Hindlimb muscle (tissue), 1 donor: ENCODE results near the gene NELL2. TPM values are rescaled to one million over a fixed set of nuclear protein-coding genes. Genes with fewer than 3 reads are reported as not detected.
A peak's percentile ranks its signal among the peaks of the same experiment; 100 is the strongest.
"Not testable (repeated sequence)": the region's sequence is repeated elsewhere in the genome, so short reads cannot be mapped to it uniquely, and the experiment has no call there.

Experiments
- DNase-seq: peaks from one replicate; pipeline ENCODE4 v3.0.0-alpha.2; 2013
- polyA plus RNA-seq: library from polyadenylated mRNA; unstranded; fragments of 120-200 nt; gene quantifications from one replicate; pipeline ENCODE4 v1.2.1, GENCODE V29; 2013; ENCODE audit not compliant: insufficient read length

NELL2 gene
- 0.25 TPM for polyA plus RNA-seq

DNA sequence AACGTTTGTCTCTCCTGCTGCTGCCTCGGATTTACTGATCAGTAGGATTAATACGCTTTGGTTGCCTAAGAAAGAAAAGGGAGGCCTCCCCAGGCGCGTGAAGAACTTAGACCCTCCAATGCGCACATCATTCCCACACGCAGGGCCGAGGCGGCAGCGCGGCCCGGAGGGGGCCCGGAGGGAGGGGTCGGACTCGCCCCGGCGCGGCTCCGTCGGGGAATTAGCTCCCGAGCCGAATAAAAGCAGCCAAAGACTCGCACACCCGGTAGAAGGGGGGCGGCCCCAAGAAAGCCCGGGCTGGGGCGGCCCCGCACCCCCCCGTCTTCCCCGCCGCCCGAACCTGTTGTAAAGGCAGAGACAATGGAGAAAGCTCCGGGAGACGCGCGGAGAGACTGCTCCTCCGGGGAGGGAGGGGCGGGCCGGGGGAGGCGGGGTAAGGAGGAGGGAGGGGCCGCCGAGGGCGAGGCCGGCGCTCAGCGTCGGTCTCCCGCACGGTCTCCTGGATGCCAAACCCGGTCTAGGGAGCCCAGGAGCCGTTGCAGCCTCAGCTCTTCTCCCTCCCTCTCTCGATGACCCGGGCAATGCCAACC, at the start of gene NELL2:
Gene NELL2, minus strand, starts transcription at position 362 of the 590 bp plus-strand sequence. CDS start 446 bp downstream, outside the sequence.
- no peak for DNase-seq

DNA sequence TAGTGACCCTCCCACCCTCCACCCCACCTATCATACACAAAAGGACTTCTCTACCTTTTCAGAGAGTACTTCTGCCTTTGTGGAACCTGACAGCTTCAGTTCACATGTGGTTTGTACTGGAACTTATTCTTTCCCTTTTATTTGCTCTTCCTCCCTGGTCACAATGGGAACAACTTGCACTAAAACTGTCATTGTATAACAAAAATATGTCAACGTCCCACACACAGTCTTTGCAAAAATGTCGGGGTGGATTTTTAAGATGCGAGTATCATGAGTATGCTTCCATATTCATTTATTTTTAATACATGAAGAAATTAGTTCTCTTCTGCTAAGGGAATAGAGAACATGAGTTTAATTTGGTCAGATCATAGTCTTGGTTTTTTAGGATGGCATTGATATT, 45.6 kb upstream of the NELL2 start:
- DNase-seq: no peak

DNA sequence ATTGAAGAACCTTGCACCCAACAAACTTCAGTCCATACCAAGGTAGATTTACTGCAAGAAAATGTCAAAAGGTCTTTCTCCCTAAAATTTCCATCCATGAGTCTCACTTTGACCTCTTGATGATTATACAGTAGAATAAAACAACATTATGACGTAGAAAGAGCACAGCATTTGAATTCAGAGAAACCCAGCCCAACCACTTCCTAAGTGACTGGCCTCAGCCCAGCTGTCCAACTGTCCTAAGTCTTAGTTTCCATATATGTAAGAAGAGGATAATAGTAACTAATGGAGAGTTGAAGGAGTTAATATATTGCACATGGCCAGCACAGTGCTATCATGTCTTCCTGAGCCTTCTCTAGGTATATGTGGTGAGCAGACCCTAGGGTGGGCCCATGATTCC, 41.0 kb upstream of the NELL2 start:
- DNase-seq: no peak

DNA sequence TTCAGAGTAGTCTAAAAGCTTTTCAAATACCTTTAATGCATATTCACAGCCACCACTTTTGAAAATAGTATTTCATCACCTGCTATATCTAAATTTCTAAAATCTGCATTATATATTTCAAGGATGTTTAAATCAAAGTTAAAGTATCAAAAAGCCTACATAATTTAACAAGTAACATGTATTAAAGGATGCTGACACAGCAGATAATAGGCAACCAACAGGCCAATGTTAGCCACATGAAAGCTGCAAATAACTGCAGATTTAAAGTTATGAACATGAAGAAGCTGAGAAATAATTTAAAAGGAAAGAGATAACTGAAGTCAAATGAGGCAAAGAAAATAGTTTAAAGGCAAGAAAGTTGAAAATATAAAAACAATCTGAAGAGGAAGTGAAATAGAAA, 39.8 kb upstream of the NELL2 start:
- no peak for DNase-seq

DNA sequence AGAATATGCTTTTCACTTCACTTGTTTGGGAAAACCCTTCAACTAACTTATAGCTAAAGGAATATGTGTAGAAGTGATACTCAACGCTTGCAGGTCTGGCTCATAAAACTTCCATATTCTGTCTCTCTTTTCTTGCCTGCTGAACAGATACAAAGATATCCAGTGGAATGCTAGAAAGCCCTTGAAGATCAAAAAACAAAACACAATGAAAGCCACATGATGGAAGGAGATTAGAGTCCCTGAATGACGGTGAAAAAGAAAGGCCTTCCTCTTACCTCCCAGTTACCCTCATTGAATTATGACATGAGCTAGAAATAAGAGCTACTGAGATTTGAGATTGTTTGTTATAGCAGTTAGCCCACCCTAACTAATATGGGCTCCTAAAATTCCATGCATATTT, 28.2 kb upstream of the NELL2 start:
- DNase-seq: no peak

DNA sequence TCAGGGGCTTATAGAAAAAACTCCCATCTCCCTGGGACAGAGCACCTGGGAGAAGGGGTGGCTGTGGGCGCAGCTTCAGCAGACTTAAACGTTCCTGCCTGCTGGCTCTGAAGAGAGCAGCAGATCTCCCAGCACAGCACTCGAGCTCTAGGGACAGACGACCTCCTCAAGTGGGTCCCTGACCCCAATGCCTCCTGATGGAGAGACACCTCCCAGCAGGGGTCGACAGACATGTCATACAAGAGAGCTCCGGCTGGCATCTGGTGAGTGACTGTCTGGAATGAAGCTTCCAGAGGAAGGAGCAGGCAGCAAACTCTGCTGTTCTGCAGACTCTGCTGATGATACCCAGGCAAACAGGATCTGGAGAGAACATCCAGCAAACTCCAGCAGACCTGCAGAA, 22.0 kb upstream of the NELL2 start:
- DNase-seq: not testable (repeated sequence)

DNA sequence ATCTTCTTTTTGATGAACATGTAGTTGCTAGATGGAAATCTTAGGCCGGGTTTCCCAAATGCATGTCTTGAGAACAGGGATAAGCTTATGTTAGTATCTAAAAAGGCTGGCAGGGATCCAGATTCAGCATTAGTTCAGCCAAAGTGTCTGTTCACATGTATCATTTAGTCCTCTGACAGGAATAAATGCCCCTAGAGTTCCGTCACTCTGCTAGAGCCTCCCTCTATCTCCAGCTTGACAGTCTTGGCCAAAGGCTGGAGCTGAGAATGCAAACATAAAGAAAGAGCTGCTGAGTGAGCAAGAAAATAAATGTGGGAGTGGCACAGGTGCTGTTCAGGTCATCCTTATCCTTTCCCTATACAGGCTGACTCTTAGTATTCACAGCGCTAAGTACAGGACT, 13.8 kb upstream of the NELL2 start:
- no peak for DNase-seq

DNA sequence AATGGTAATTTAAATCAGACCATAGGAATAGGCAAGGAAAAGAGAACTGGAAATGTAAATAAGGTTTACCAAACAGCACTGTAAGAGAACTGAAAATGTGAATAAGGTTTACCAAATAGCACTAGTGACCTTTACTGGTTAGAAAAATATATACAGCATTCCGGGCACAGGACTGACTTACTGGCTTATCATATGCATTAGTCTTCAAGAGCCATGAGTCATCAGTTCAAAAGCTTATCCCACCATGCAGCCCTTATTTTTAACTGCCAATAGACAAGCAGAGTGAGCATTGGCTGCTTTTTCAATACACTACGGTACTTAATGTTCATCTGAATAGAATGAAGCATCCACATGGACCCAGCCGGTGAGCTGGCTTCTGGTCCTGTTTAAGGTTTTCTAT, 13.0 kb upstream of the NELL2 start:
- no peak for DNase-seq

DNA sequence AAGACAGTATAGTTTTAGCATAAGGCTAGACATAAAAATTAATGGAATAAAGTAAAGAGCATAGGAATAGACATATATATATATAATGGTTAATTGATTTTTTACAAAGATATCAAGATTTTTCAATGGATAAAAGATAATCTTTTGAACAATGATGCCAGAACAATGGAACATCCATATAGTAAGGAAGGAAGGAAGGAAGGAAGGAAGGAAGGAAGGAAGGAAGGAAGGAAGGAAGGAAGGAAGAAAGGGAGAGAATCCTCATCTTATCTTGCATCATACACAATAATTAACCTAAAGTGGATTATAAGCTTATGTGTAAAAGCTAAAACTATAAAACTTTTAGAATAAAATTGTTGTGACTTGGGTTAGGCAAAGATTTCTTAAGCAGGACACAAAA, 9.8 kb upstream of the NELL2 start:
- no peak for DNase-seq

DNA sequence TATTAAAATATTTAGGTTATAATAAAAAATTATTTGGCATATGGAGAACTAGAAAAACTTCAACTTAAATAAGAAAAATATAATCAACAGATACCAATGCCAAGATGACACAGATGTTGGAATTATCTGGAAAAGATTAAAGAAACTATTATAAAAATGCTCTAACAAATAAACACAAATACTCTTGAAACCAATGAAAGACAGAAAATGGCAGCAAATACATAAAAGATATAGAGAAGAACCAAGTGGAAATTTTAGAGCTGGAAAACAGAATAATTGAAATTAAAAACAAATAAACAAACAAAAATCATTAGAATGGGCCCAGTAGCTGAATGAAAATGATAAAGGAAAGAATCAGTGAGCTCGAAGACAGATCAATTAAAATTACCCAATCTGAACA, 5.1 kb upstream of the NELL2 start:
- no peak for DNase-seq

DNA sequence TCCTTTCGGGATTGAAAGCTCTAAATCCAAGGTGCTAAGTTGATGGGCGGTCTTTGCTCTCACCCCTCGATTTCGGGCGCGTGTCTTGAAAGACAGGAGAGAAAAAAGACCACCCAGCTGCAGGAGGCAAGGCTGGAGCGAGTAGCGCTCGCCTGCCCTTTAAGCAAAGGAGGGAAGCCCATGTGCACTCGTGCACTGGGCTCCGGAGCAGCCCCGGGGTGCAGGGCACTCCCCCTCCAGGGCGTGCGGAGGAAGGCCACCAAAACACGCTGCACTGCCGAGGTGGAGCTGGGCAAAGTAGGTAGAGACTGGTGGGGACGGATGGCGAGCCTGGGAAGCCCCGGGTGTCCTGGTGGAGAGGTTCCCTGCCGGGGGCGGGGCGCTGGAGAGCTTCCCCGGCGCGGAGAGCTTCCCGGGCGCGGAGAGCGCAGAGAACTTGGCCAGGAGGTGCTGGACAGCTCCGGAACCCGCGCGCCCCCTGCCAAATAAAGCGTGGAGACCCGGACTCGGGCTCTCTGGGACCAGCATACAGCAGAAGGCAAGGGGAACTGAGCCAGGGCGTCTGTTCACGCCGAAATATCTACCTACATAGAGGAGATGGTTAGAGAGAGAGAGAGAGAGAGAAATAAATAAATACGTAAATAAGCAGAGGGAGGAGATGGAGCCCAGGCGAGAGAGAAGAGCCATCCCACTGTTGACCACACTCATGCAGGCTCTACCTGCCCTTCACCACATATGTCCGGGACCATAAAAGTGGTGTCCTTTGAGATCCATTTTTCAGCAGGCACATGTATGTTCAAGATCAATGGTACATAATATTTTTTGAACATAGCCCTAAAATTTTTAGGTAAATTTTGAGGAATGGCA, 662 bp upstream of the NELL2 start:
- DNase-seq: peak; percentile 45

DNA sequence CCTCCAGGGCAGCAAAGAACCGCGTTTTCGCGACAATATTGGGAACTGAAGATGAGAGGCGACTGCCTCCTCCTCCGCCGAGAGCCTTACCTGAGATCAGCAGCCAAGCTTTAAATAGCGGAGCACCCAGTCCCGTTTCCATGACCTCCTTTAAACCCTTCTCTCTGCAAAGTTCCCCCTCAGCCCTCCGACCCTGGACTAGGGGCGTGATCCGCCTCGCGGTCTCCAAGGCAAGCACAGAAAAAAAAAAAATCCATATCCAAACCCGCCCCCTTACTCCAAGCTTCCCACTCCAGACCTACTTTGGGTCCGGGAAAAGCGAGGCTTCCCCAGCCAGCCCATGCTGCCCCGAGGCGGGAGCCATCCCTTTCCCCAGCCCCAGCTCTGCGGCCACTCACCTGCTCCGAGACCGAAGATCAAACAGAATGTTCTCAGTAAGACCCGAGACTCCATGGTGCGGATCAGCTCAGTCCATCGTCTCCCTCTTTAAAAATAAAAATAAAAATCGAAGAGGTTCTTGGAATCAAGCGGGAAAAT, 630 bp downstream of the NELL2 start:
- DNase-seq: no peak

DNA sequence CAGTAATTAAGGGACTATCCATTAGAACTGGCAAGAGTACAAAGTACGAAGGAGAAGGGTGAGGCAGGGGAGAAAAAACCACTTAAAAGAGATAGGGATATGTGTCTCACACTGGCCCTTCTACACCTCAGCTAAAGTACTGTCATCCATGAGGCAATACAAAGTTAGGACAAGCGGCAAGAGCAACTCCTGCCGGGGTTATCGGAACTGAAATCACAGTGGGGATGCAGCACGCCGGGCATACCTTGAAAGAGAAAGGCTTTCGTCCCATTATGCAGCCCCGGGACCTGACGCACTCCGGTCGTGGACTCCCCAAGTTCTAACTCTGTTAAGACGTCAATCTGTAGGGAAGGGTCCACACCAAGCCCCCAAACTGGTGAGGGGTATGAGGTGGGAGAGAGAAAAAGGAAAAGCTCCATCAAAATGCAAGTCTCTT, 1.1 kb downstream of the NELL2 start:
- no peak for DNase-seq

DNA sequence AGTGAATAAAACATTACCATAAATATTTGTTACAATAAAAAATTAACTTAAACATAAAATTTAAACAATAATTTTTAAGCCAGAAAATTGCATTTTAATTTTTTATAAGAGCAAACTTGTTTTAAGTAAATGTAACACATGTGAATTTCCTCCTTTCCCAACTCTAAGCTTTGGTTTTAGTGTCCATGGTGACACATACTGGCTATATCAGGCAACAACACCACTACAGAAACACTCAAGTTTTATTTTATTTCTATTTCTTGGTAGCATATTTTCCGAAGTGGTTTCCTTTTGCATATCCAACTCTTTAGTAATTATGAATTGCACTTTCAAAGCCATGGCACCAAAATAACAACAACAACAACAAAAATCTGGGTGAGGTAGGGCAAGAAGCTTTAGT, 2.2 kb downstream of the NELL2 start:
- no peak for DNase-seq

DNA sequence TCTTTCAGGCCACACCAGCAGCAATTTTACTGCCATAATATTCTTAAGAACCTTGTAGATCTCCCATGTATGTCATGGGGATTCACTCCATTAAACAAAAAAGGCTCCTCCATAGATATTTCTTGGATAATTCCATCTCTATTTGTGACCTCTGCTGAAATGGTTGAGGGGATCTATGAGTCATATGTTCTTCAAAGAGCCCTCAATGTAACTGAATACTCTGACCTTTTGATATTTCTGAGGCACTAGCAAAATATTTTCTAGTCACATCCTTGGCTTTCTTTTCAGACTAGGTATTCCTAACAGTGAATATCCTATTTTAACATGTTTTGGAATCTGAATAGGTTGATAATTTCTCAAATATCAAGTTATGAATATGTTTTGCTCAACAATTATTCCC, 6.6 kb downstream of the NELL2 start:
- DNase-seq: no peak

DNA sequence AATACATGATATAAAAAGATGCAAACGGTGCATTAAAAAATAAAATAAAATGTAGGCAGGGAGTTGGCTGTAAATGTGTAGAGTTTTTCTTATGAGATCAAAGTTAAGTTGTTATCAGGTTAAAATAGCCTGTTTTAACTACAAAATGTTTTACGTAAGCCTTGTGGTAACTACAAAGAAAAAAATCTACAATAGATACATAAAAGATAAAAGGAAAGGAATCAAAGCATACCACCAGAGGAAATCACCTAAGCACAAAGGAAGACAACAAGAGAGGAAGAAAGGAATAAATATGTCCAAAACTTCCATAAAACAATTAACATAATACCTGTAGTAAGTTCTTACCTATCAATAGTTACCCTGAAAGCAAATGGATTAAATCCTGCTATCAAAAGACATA, 12.2 kb downstream of the NELL2 start:
- no peak for DNase-seq

DNA sequence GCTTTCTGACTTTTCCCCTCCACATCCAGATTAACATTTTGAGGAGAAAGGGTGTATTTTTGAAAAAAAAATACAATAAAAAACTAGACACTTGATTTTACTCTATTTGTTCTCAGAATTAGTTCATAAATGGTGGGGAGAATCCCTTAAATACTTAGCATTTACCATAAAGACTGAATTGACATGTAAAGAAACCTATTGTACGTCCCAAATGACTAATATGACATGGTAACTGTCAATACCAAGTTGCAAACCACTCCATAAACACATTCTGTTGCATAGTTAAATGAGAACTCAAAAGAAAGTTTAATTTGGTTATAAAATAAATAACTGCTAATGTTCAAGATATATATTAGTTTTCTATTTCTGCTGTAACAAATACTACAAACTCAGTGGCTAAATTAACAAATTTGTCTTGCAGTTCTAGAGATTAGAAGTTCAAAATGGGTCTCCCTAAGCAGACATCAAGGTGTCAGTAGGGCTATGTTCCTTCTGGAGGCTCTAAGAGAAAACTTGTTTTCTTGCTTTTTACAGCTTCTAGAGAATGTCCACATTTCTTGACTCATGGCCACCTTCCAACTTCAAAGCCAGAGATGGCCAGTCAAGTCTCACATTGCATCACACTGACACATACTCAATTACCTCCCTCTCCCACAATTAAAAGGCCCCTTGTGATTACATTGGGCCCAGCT, 16.0 kb downstream of the NELL2 start:
- no peak for DNase-seq

DNA sequence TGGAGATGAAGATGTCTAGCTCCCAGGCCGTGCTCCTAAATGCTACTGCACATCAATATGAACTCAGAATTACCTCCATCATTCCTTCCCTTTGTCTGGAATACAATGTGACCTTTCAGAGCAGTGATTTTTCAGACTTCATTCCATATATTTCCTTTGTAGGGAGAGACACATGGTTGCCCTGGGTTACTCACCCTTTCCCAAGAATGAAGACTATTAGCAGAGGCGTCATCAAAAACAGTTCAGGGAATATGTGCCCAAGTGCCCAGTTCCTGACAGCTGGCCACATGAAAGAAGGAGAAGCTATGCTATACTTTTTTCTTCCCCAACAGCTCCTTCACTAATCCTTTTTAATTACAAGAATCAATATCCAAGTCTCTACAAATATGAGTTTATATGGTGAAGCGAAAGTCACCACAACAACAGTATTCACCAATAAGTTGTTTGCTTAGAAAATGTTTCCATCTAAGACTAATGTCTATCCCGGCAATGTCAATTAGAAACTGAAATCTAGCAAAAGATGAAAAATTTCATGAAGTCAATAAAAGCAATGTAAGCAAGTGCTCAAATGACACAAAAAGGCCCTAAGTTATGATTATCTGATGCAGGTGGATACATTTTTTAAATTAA, 17.8 kb downstream of the NELL2 start:
- DNase-seq: no peak

DNA sequence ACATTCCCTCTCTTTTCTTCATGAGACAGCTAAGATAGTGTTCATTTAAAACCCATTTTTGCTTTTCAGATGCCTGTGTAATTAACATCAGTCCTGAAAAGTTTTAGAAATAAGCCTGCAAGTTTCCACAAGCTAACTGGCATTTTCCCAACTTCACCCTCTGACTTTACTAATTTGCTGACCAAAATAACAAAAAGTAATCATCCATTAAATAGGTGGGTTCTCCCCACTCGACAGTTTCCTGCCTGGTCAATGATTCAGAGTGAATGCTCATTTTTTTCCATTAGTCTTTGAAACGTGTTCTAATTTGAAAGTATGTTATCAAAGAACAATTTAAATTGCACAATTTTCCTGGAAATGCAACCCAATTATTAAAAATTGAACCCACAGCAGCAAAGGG, 23.6 kb downstream of the NELL2 start:
- DNase-seq: no peak

DNA sequence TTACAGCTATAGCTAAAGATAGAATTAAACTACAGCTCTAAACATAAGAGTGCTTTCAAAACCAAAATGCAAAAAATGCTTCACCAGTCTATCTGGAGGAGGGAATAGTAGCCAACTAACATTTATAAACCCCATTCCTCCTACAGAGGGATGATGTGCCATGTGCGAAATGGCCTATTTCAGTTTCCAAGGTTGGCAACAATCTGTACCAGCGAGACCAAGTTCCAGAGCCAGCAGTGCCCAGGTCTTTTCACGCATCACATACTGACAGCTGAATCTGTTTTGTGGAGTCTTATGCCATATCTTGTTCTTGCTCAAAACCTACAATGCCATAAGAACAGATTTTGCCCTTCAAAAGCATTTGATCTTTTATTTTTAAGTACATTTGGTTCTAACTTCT, 24.5 kb downstream of the NELL2 start:
- DNase-seq: no peak

DNA sequence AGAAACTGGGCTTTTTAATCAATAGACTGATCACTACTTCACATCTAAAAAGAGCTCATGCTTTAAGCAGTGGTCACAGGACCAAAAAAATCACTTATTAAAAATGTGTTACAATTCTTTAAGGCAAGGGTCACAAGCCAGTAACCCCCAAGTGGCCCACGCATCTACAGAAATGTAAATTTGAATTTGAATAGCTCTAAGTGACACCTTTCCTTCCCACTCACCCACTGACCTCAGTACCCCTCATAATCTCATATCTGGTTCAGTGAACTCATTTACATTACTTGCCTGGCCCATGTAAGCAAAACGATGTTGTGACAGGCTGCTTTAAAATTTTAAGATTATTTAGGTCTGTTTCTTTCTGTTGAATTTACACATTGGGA, 27.4 kb downstream of the NELL2 start:
- no peak for DNase-seq

DNA sequence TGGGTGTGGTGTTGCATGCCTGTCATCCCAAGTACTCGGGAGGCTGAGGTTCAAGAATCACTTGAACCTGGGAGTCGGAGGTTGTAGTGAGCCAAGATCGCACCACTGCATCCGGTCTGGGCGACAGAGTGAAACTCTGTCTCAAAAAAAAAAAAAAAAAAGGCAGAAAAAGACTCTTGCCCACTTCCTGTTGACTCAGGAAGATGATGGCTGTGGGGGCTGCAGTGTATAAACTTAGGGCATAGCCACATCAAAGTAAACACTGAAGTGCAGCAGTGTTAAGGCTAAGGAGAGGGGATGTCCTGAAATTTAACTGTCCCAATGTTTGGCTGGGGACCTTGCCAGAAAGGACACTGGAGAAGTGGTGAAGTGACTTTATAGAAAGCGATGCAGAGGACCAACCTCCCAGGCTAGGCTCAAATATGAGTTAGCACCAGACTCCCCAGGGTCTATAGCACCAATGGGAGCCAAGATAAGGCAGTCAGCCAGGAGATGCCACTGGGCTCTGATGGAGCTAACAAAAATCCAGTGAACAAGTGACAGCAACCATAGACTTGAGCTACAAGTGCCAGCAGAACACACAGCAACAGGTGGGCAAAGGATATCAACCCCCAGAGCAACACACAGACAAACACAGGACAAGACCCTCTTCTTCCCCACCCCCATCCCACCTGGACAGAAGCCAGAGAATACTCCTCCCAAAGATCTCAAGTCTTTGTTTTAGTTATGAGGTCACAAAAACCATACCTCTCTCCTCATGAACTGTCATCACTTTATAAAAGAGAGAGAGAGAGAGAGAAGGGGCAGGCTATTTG, 28.0 kb downstream of the NELL2 start:
- no peak for DNase-seq
